ENCODE data around the gene ACSF2.
"Not testable (repeated sequence)": the region's sequence is repeated elsewhere in the genome, so short reads cannot be mapped to it uniquely, and the experiment has no call there.

Gene ACSF2

DNA sequence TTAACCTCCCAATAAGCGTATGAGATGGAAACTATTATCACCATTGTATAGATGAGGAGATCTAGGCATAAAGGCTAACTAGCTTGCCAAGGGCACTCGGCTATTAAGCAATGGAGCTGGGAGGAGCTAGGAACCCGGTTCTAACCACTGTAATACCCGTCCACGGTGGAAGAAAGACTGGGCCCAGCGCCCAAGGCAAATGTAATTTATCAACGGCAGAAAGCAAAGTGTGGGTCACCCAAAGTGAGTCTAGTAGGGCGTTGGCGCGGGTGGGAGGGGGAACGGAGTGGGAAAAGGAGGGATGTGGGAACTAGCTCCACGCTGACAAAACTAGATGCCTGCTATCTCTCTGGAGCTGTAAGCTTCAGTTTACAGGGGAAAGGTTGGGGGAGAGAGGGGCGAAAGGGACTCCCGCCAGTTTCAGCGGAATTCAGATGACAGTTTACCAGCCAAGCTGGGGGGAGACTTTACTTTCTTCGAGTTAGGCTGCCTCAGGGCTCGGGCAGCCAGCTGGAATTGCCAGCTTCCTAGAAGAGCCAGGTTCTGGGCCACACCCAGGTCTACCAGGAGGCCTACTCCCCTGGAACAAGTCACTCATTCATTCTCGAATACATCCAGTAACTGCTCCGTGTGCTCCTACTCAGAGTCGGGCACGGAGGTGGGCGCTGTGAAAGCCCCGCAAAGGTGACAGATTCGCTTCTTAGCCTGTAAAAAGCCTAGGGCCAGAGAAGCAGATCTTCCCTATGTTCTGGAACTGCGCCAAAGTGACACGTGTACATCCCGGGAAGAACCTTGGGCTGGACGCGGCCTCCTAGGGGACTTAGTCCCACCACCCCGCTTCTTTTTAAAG is 29.5 kb upstream of the ACSF2 start:
- Histone ChIP-seq H3K27me3 (ENCODE audit: insufficient read depth, low read length) (no peaks in the 10 kb centered on the region), H3K4me3 (ENCODE audit: low read length) (peak overlapping the region; percentile 88), H3K9me3 (ENCODE audit: low read length) (no peaks in the 10 kb centered on the region), H2AFZ (ENCODE audit: low read depth, low read length) (peak overlapping the region; percentile 16), H3K36me3 (ENCODE audit: insufficient read depth, low read length) (peaks cover 35% of the 10 kb centered on the region), H3K4me1 (ENCODE audit: insufficient read depth, low read length) (peaks cover 10% of the 10 kb centered on the region)

DNA sequence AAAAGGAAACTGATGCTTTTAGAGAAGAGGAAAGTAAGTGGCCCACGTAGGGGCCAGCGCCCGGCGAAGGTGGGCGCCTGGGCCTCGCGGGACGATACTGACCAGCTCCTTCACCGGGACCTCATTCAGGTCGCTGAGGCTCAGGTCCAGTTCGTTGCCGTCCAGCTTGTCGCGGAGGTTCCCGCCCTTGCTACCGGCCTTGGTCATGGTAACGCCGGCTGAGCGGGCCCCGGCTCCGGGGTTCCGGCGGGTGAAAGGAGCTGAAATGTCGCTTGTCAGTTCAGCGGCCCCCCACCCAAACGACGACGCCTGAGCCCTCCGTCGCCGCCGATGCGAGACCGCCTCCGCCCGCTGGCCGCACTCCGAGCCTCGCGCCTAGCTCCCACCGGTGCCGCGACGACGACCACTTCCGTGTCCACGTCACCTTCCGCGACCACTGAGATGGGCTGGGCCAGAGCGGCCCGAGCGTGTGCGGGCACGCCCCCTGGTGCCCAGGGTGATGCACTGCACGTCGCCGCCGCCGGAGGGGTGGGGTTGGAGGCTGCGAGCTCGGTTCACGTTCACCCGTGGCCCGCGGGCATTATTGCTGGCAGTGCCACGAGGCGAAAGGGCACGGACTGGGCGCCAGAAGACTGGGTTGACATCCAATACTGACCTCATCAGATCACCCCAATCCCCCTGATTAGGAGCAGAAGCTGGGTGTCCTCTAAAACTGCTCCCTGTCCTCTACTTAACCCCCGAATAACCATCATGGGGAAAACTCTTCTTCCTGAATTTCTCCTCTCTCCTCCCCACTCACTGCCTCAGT is 28.7 kb upstream of the ACSF2 start, which contains the start of gene LRRC59:
TSS of gene LRRC59 (minus strand) at position 413 of the 808 bp plus-strand sequence. CDS start at position 207, 206 bp downstream.
- Histone ChIP-seq H3K4me3 (ENCODE audit: low read length) (peak within 1 kb of the TSS; percentile 88), H3K27me3 (ENCODE audit: insufficient read depth, low read length) (no peaks in the 10 kb centered on the region), H3K4me1 (ENCODE audit: insufficient read depth, low read length) (peaks cover 10% of the 10 kb centered on the region), H3K36me3 (ENCODE audit: insufficient read depth, low read length) (peaks cover 28% of the 10 kb centered on the region), H2AFZ (ENCODE audit: low read depth, low read length) (peak within 1 kb of the TSS; percentile 16), H3K9me3 (ENCODE audit: low read length) (no peaks in the 10 kb centered on the region)

DNA sequence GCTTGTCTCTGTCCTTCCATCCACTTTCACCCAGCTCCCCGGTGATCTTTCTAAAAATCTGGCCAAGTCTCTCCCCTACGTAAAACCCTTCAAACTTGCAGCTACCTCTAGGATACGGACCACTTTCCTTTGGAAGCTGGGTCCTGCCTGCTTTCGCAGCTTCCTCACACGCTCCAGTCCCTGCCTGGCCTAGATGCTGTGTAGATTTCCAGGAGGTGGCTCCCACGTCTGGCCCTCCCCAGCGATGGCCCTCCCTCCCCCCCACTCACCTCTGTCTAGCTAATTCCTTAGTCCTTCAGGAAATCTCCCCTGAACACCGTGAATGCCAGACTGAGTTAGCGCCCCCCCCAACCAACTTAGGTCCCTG is 28.1 kb upstream of the ACSF2 start:
- Histone ChIP-seq H3K4me1 (ENCODE audit: insufficient read depth, low read length) (peaks cover 10% of the 10 kb centered on the region), H3K4me3 (ENCODE audit: low read length) (peak overlapping the region; percentile 88), H3K36me3 (ENCODE audit: insufficient read depth, low read length) (peaks cover 22% of the 10 kb centered on the region), H3K27me3 (ENCODE audit: insufficient read depth, low read length) (no peaks in the 10 kb centered on the region), H2AFZ (ENCODE audit: low read depth, low read length) (no peak overlapping the region), H3K9me3 (ENCODE audit: low read length) (no peaks in the 10 kb centered on the region)

DNA sequence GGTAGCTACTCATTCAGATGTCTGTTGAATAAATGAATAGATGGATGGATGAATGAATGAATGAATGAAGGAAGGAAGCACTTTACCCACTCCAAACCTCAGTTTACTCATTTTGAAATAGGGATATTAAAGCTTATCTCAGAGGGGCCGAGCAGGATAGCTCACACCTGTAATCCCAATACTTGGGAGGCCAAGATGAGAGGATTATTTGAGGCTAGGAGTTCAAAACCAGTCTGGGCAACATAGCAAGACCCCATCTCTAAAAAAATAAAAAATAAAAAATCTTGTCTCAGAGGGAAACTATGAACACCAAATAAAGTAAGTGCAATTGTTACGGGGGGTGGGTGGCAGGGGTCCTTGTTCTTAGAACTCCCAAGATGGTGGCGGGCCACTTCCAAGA is 27.3 kb upstream of the ACSF2 start:
- peaks cover 14% of the 10 kb centered on the region for H3K36me3 ChIP-seq (ENCODE audit: insufficient read depth, low read length)
- H3K9me3 ChIP-seq (ENCODE audit: low read length); H2AFZ ChIP-seq (ENCODE audit: low read depth, low read length); H3K4me3 ChIP-seq (ENCODE audit: low read length); H3K27me3 ChIP-seq (ENCODE audit: insufficient read depth, low read length): not testable (repeated sequence)
- peaks cover 10% of the 10 kb centered on the region for H3K4me1 ChIP-seq (ENCODE audit: insufficient read depth, low read length)

DNA sequence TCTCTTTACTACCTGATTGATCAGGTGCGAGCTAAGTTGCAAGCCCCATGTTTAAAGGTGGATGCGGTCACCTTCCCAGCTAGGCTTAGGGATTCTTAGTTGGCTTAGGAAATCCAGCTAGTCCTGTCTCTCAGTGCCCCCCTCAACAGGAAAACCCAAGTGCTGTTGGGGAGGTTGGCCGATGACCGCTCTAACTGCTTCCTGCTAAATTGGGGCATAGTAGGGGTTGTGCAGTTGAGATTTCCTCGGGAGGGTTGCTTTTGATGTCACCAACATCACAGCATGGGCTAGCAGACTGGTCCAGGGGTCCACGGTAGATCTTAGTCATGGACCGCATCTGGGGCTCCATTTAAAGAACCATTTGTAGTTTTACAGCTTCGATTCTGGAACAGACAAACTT is 26.4 kb upstream of the ACSF2 start:
- H3K4me3 ChIP-seq (ENCODE audit: low read length); H3K9me3 ChIP-seq (ENCODE audit: low read length); H3K27me3 ChIP-seq (ENCODE audit: insufficient read depth, low read length); H2AFZ ChIP-seq (ENCODE audit: low read depth, low read length); H3K36me3 ChIP-seq (ENCODE audit: insufficient read depth, low read length): not testable (repeated sequence)
- peaks cover 10% of the 10 kb centered on the region for H3K4me1 ChIP-seq (ENCODE audit: insufficient read depth, low read length)

DNA sequence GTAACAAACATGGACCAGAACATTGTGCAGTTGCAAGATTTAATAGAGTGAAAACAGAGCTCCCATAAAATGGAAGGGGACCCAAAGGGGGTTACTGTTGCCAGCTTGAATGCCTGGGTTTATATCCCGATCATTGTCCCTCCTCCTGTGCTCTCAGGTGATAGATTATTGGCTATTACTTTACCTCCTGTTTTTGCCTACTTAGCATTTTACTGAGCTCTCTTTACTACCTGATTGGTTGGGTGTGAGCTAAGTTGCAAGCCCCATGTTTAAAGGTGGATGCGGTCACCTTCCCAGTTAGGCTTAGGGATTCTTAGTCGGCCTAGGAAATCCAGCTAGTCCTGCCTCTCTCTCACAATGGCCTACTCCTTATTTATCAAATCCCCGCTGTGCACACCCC is 20.7 kb upstream of the ACSF2 start:
- peaks cover 16% of the 10 kb centered on the region for H3K27me3 ChIP-seq (ENCODE audit: insufficient read depth, low read length)
- not testable (repeated sequence) for H3K4me3 ChIP-seq (ENCODE audit: low read length); H3K4me1 ChIP-seq (ENCODE audit: insufficient read depth, low read length); H3K36me3 ChIP-seq (ENCODE audit: insufficient read depth, low read length); H2AFZ ChIP-seq (ENCODE audit: low read depth, low read length); H3K9me3 ChIP-seq (ENCODE audit: low read length)

DNA sequence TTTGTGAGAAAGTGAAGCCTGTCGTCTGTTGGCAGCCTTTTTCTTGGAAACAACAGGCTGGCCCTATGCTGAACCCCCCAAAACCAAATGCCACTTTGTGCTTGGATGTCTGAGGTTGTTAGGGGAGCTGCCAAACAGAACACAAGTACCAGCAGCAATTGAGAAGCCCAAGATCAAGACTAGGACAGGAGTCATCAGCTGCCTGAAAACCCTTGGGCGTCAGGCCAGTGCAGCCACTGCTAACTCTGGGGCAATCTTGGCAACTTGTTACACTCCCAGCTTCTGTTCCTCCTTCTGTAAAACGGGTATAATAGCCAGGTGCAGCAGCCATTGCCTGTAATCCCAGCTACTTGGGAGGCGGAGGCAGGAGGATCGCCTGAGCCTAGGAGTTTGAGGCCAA is 19.4 kb upstream of the ACSF2 start:
- Histone ChIP-seq H3K36me3 (ENCODE audit: insufficient read depth, low read length) (no peaks in the 10 kb centered on the region), H3K4me3 (ENCODE audit: low read length) (no peak overlapping the region), H3K27me3 (ENCODE audit: insufficient read depth, low read length) (peaks cover 21% of the 10 kb centered on the region), H3K4me1 (ENCODE audit: insufficient read depth, low read length) (no peaks in the 10 kb centered on the region), H3K9me3 (ENCODE audit: low read length) (no peaks in the 10 kb centered on the region), H2AFZ (ENCODE audit: low read depth, low read length) (no peak overlapping the region)

DNA sequence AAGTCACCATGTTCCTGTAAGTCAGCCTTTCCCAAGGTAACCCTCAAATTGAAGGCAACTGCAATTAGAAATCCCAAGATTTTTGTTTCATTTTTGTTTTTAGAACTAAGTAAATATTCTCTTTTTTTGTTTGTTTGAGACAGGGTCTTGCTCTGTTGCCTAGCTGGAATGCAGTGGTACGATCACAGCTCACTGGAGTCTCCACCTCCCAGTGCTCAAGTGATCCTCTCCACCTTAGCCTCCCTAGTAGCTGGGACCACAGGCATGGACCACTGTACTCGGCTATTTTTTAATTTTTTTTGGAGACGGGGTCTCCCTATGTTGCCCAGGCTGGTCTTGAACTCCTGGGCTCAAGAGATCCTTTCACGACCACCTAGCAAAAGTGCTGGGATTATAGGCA is 18.1 kb upstream of the ACSF2 start:
- Histone ChIP-seq H3K36me3 (ENCODE audit: insufficient read depth, low read length) (no peaks in the 10 kb centered on the region), H3K27me3 (ENCODE audit: insufficient read depth, low read length) (peaks cover 21% of the 10 kb centered on the region), H3K4me1 (ENCODE audit: insufficient read depth, low read length) (no peaks in the 10 kb centered on the region), H3K9me3 (ENCODE audit: low read length) (no peaks in the 10 kb centered on the region), H3K4me3 (ENCODE audit: low read length) (no peak overlapping the region), H2AFZ (ENCODE audit: low read depth, low read length) (no peak overlapping the region)

DNA sequence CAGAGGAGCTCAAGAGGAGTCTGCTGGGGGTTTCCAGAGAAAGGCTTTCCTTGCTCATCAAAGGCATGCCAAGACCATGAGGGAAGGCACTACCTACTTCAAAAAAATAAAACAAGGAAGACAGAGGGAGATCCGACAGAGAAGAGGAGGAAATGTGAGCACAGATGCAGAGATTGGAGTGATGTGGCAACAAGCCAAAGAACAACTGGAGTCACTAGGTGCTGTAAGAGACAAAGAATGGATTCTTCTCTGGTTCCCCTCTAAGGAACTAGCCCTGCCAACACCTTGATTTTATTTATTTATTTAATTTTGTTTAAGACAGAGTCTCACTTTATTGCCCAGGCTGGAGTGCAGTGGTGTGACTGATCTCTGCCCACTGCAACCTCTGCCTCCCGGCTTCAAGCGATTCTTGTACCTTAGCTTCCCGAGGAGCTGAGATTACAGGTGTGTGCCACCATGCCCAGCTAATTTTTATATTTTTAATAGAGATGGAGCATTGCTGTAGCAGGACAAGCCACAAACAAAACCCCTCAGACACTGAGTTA is 13.8 kb upstream of the ACSF2 start:
- Histone ChIP-seq H3K27me3 (ENCODE audit: insufficient read depth, low read length) (peaks cover 10% of the 10 kb centered on the region), H3K9me3 (ENCODE audit: low read length) (no peaks in the 10 kb centered on the region), H3K4me3 (ENCODE audit: low read length) (no peak overlapping the region), H3K36me3 (ENCODE audit: insufficient read depth, low read length) (no peaks in the 10 kb centered on the region), H3K4me1 (ENCODE audit: insufficient read depth, low read length) (no peaks in the 10 kb centered on the region), H2AFZ (ENCODE audit: low read depth, low read length) (no peak overlapping the region)

DNA sequence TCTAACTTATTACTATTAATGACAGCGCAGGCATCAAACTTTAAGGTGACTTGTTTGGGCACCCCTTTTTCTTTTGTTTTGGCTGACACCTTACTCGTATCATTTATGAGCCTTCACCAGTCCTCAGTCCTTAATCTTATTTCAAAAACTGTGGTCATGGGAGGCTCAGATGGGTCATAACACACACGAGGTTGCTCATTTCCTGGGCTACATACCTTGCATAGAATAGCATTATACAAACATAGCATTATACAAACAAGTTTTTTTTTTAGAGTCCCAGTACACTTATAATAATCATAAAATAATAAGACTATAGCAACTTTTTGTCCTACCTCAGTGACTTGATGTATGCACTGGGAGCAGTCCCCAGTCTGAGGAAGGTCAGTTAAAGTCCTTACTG is 11.2 kb upstream of the ACSF2 start:
- H3K27me3 ChIP-seq (ENCODE audit: insufficient read depth, low read length): peaks cover 10% of the 10 kb centered on the region
- no peaks in the 10 kb centered on the region for H3K4me1 ChIP-seq (ENCODE audit: insufficient read depth, low read length)
- H3K4me3 ChIP-seq (ENCODE audit: low read length): no peak overlapping the region
- no peaks in the 10 kb centered on the region for H3K9me3 ChIP-seq (ENCODE audit: low read length)
- H3K36me3 ChIP-seq (ENCODE audit: insufficient read depth, low read length): no peaks in the 10 kb centered on the region
- H2AFZ ChIP-seq (ENCODE audit: low read depth, low read length): no peak overlapping the region

DNA sequence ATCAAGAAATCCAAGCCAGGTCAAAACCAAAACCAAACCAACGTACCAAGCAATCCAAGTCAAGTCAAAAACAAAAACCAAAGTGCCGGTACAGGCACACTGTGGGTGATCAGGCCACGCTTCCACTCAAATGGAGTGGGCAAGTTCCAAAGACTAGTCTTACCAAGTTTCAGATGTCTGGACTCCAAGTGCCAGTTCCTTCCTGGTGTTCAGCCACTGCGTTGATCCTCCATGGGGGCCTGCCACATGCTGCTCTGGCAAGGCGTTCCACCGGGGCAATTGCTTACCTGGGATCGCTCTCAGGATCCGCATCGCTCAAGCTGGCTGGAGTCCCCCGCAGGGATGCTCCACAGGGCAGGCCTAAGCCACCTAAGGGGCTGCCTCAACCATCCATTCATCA is 6.4 kb upstream of the ACSF2 start:
- not testable (repeated sequence) for H3K36me3 ChIP-seq (ENCODE audit: insufficient read depth, low read length)

DNA sequence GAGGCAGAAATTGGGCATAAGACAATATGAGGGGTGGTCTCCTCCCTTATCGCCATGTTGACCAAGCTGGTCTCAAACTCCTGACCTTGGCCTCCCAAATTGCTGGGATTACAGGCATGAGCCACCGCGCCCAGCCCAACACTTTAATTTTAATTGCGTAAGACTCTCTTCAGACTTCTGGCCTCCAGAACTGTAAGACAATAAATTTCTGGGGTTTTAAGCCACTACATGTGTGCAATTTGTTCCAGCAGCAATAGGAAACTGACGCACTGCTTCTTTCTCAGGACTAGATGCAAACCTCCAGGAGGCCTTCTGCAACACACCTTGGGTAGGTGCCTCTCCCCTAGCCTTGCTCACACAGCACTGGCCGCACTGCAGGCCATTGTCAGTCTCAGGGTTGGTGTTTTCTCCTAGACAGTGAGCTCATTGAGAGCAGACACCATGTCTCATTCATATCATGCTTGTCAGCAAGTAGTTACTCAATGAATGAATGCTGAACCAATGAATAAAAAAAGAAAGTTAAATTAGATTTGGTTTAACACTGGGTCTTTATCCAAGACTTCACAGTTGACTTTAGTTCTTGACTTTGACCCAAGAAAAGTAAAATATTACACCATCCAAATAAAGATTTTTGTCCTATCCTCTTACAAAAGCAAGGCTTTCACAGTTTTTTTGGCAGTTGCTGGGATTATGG is 5.5 kb upstream of the ACSF2 start:
- no peak overlapping the region for H2AFZ ChIP-seq (ENCODE audit: low read depth, low read length)
- H3K36me3 ChIP-seq (ENCODE audit: insufficient read depth, low read length): no peaks in the 10 kb centered on the region
- peaks cover 4% of the 10 kb centered on the region for H3K27me3 ChIP-seq (ENCODE audit: insufficient read depth, low read length)
- no peaks in the 10 kb centered on the region for H3K9me3 ChIP-seq (ENCODE audit: low read length)
- H3K4me1 ChIP-seq (ENCODE audit: insufficient read depth, low read length): peaks cover 4% of the 10 kb centered on the region
- H3K4me3 ChIP-seq (ENCODE audit: low read length): no peak overlapping the region

More for the DNA sequence above, 6.4 kb upstream of the ACSF2 start:
- H3K27me3 ChIP-seq (ENCODE audit: insufficient read depth, low read length); H3K9me3 ChIP-seq (ENCODE audit: low read length); H3K4me1 ChIP-seq (ENCODE audit: insufficient read depth, low read length); H3K4me3 ChIP-seq (ENCODE audit: low read length); H2AFZ ChIP-seq (ENCODE audit: low read depth, low read length): not testable (repeated sequence)
